MM.1S (cell line): ENCODE measurements around the gene NBPF1.
"Not testable (repeated sequence)": the region's sequence is repeated elsewhere in the genome, so short reads cannot be mapped to it uniquely, and the experiment has no call there.

Experiments used
- CTCF ChIP-seq: fragments of 300-600 bp; sonication (generic); IDR thresholded peaks from 2 replicates; pipeline ENCODE4 v1.5.1; 2016; ENCODE audit warnings: antibody characterized with exemption, low read length, mixed read lengths
- EZH2 ChIP-seq: fragments of 300-600 bp; sonication (generic); optimal IDR thresholded peaks from 2 replicates; pipeline ENCODE3; 2017; ENCODE audit warnings: low read depth, mild to moderate bottlenecking, antibody characterized with exemption, low read length, mixed read lengths
- EZH2phosphoT487 ChIP-seq: fragments of 300-600 bp; sonication (generic); IDR thresholded peaks from 2 replicates; pipeline ENCODE4 v1.6.1; 2018; ENCODE audit warnings: antibody characterized with exemption, low read length

DNA sequence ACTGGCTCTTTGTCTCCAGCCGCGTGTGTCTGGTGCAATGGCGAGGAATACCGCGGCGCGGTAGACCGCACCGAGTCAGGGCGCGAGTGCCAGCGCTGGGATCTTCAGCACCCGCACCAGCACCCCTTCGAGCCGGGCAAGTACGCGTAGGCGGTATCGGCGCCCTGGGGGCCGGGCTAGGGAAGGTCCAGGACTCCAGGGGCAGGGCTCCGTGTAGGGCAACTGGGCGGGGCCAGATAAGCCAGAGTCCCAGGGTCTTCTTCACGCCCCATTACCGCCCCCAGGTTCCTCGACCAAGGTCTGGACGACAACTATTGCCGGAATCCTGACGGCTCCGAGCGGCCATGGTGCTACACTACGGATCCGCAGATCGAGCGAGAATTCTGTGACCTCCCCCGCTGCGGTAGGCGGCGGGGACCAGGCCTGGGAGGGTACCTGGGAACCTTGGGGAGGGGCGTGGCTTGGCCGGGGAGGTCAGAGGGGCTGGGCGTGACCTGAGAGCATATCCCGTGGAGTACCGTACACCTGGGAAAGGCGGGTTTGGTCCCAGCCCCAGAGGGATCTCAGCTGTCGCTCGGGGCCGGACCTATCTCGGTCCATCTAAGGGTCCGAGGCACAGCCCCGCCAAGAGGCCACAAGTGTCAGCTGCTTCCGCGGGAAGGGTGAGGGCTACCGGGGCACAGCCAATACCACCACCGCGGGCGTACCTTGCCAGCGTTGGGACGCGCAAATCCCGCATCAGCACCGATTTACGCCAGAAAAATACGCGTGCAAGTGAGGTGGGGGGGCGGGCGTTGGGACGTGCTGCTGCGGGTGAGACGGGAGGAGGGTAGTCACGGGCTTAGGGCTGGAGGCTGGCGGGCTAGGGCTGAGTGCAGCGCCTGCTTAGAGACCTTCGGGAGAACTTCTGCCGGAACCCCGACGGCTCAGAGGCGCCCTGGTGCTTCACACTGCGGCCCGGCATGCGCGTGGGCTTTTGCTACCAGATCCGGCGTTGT lies 34.1 kb upstream of the NBPF1 start:
- TF ChIP-seq CTCF, EZH2phosphoT487, EZH2: not testable (repeated sequence)
